HEK293 (cell line): ENCODE data around the gene CNOT6L.

Source experiments
- CTCF ChIP-seq: fragments of 450-650 bp; formaldehyde crosslinking; IDR thresholded peaks from 2 replicates; pipeline ENCODE4 v1.5.1; 2016; ENCODE audit warnings: missing biosample characterization, missing genetic modification characterization
- REPIN1 ChIP-seq: fragments of 450-650 bp; formaldehyde crosslinking; IDR thresholded peaks from 2 replicates; pipeline ENCODE4 v1.5.1; 2017; ENCODE audit warnings: missing biosample characterization, missing genetic modification characterization, low read depth
- SP2 ChIP-seq: fragments of 450-650 bp; formaldehyde crosslinking; IDR thresholded peaks from 2 replicates; pipeline ENCODE4 v1.5.1; 2016; ENCODE audit warnings: missing biosample characterization, missing genetic modification characterization
- ZNF184 ChIP-seq: fragments of 450-650 bp; IDR thresholded peaks from 2 replicates; pipeline ENCODE4 v1.5.1; 2018; ENCODE audit warnings: missing biosample characterization, mild to moderate bottlenecking, missing genetic modification characterization
- ZNF24 ChIP-seq: fragments of 450-650 bp; formaldehyde crosslinking; IDR thresholded peaks from 2 replicates; pipeline ENCODE4 v1.5.1; 2016; ENCODE audit warnings: missing biosample characterization, missing genetic modification characterization
- ZNF266 ChIP-seq: fragments of 450-650 bp; formaldehyde crosslinking; IDR thresholded peaks from 2 replicates; pipeline ENCODE4 v1.5.1; 2016; ENCODE audit warnings: missing biosample characterization, missing genetic modification characterization, low read depth
- ZNF274 ChIP-seq, 2 experiments: fragments of 200-500 bp in 1 of 2; fragments of 450-650 bp in 1 of 2; sonication (Bioruptor generic) in 1 of 2; formaldehyde crosslinking in 1 of 2; IDR thresholded peaks; 2 replicates each; pipeline versions ENCODE4 v1.5.1 to v1.6.1; 2014 to 2016; ENCODE audit warnings: borderline replicate concordance in 1 of 2, inconsistent platforms in 1 of 2, low read length in 1 of 2, missing biosample characterization in 1 of 2, missing genetic modification characterization in 1 of 2
- ZNF302 ChIP-seq: fragments of 450-650 bp; formaldehyde crosslinking; IDR thresholded peaks from 2 replicates; pipeline ENCODE4 v1.5.1; 2016; ENCODE audit warnings: missing biosample characterization, missing genetic modification characterization, low read depth
- ZNF366 ChIP-seq: fragments of 450-650 bp; formaldehyde crosslinking; conservative IDR thresholded peaks from 2 replicates; pipeline ENCODE4 v1.5.1; 2016; ENCODE audit warnings: missing biosample characterization, missing genetic modification characterization
- ZNF629 ChIP-seq: fragments of 450-650 bp; formaldehyde crosslinking; IDR thresholded peaks from 2 replicates; pipeline ENCODE4 v1.5.1; 2017; ENCODE audit warnings: missing biosample characterization, missing genetic modification characterization
- ZNF645 ChIP-seq: fragments of 450-650 bp; formaldehyde crosslinking; IDR thresholded peaks from 2 replicates; pipeline ENCODE4; 2016; ENCODE audit warnings: missing biosample characterization, missing genetic modification characterization

GRCh38 chr4:77669946-77670590 lies 149.1 kb downstream of the CNOT6L start:
- TF ChIP-seq CTCF (no peak), ZNF184 (tag by site-specific recombination) (no peak), ZNF302 (tag by site-specific recombination) (no peak), ZNF645 (no peak), ZNF24 (tag by site-specific recombination) (no peak), ZNF266 (no peak), ZNF274 (IDR thresholded peaks at IDR 0.05; ENCODE audit: low read length) (no peak), ZNF274 (tag by site-specific recombination; IDR thresholded peaks at IDR 0.05; ENCODE audit: borderline replicate concordance) (no peak), REPIN1 (tag by site-specific recombination) (no peak), ZNF366 (tag by site-specific recombination) (no peak), ZNF629 (tag by site-specific recombination) (no peak), SP2 (tag by site-specific recombination) (no peak)
